Adipose tissue (tissue), 3 donors: Measurements from ENCODE around the gene ANK3. TPM values are rescaled to one million over a fixed set of nuclear protein-coding genes. Genes with fewer than 3 reads are reported as not detected.

Experiments used
- H3K27ac ChIP-seq: one replicate; pipeline ENCODE4 v1.5.1; 2013; ENCODE audit warnings: low read depth, low read length
- WGBS, 3 donors: extraction: QIAGEN DNeasy Blood & Tissue Kit; methylation state at CpG; one replicate each; pipeline ENCODE4 v1.1.7; 2013; 5-methylcytosine and 5-hydroxymethylcytosine counted together
- polyA plus RNA-seq, 3 donors: library from polyadenylated mRNA; stranded (reverse); fragments of 200-250 nt; gene quantifications; one replicate each; pipeline ENCODE4 v1.2.3, GENCODE V29; 2013
- donor health status: healthy with polysubstance abuse.
- donor health status: Bipolar disorder and iron deficiency.
- donor health status: healthy.

The ANK3 gene
- polyA plus RNA-seq, 3 donors, result 5.1 to 10.7 (median 7.9) TPM

DNA sequence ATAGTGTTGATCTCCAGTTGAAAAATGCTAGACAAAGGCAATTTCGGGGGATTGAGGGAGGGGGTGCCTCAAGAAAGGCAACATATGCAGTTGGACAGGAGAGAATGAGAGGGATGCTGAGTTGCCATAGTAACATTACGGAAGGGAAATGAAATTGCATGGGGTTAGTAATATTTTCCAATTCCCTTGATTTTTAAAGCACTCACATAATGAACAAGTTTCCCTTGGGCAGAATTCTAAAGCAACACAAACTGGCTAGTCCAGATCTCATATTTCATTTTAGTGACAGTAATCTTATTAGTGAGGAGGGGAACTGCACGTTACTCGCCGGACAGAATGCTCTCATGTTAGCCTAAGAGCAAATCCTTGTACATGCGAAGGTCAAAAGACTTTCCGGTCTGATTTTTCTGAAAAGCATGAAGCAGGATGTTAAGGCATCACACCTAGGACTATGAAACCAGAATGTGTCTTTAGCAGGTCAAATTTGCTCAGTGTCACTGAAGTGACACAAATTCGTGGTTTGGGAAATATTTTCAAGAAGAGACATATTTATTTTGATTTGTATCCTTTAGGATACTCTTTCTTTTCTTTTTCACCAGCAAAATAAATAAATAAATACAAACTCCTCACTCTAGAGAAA is 165.5 kb downstream of the ANK3 start:
- no peak overlapping the region for H3K27ac ChIP-seq
- WGBS, 3 donors, result 76 to 80% (median 79%) methylated on average over 8 of the region's 8 CpGs

DNA sequence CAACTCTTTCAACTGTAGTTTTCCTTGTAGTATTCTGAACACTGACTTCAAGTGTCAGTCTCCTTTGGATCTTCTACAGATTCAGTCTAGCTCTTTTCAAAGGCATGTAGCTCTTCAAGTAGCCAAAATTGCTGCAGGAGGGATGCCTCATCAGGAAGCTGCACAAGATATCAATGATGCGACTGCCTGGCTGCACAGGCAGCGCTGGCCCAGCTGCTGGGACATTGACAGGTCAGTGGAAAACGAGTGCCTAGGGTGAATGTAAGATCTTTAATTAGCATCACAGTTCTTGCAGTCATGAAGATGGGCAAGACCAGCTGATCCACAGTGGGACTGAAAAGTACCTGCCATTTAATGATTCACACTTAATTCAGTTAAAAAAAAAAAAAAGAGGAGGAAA is 167.6 kb downstream of the ANK3 start:
- H3K27ac ChIP-seq, result no peak overlapping the region
- 75 to 77% (median 75%) methylated on average over 3 of the region's 3 CpGs for WGBS, 3 donors

DNA sequence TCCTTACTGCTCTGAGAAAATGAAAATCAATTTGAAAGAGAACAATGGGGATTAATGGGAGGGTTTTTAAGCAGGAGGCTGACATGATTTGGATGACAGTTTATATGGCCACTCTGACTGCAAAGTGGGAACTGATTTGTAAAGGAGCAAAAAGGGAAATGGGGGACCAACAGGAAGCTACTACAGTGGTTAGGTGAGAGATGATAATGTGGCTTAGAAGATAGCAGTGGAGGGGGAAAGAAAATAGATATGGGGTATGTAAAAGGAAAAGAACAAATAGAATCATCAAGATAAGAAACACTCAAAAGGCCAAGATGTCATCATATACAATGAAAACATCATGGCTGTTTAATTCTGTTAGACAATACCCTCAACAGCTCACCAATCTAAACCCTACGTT is 177.5 kb downstream of the ANK3 start:
- WGBS, 3 donors, result 69 to 87% (median 87%) methylated on average over 1 of the region's 1 CpG
- H3K27ac ChIP-seq, result no peak overlapping the region

DNA sequence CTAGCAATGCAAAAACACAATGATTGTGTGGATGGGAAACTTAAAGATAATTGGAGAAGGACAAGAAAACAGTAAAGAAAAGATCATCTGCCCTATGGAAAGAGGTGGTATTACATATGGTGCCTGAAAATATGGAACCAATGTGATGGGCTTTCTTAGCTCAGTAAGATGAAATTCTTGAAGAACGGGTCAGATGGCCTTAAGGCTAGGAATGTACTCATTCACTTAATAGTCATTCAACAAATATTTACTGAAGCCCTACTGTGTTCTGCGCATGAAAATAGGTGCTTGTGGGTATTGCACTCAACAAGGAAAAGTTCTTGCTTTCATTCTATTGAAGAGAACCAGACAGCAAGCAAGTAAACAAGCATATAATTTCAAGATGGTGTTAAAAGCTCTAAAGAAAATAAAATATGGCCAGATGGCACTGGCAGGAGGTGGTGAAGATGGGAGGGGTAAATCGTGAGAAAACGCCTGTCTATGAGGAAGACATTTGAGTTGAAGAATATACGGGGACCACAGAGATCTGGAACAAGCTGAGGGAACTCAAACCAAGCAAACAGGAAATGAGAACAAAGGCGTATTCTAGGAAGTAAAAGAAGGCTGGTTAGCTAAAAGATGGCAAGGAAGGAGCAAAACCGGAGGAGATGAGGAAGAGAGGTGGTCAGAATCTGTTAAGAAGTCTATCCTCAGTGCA is 179.7 kb downstream of the ANK3 start:
- H3K27ac ChIP-seq, result no peak overlapping the region
- WGBS, 3 donors, result 51 to 75% (median 55%) methylated on average over 7 of the region's 7 CpGs

DNA sequence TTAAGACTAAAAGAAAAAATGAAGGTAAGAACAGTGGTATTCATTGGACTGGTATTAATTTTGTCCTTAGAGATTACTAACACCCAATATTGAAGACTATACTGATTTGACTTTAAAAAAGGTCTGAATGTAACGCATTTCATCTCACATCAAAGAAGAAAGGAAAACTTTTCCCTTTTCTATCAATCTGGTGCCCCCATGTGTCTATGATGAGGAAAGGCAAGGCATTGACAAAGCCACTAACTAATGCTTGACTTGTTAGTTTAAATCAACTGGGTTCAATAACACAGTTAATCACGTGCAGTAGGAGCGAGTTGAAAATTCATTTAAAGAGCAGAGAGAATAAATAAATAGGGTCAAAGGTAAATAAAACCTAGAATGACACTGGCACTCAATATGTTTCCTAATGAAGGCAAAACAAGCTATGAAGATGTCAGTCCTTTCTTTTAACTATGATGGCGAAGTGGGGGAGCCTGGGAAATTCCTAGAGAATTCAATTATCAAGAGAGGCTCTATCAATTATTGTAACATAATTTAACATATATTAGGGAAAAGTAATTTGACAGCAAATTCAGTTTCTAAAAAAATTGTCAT is 180.9 kb downstream of the ANK3 start:
- 39 to 40% (median 39%) methylated on average over 4 of the region's 4 CpGs for WGBS, 3 donors
- no peak overlapping the region for H3K27ac ChIP-seq

DNA sequence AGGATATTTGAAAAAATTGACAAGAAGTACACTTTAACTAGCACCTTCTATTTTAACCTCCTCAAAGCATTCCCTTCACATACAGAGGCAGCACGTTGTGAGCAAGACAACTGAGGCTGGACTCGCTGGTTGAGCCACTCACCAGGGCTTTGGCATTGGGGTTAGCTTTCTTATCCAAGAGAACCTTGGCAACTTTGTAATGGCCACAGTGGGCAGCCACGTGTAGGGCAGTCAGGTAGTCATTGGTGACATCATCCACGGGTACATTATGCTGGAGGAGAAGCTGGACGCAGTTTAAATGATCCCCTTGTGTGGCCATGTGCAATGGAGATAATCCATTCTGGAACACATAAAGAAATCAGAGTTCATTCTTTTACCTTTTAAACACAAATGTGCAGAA is 181.8 kb downstream of the ANK3 start:
- H3K27ac ChIP-seq, result no peak overlapping the region
- 85 to 86% (median 86%) methylated on average over 5 of the region's 5 CpGs for WGBS, 3 donors

DNA sequence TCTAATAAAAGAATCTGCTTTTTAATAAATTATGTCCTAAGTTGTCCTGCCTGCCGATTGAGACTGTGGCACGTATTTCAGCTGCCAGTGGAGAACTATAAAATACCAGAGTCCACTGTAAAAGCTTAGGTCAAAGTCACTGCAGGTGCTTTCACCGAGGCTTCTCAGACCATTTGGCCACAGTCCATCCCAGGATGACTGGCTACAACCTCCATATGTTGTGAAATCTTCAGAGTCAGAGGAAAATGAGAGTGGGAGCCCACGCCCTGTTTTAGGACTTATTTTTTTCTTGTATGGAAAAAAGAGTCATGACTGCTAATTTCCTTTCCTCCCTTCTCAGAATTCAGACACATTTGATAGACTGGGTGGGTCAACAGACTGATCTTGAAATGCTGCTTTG is 182.9 kb downstream of the ANK3 start:
- WGBS, 3 donors, result 53 to 68% (median 58%) methylated on average over 4 of the region's 4 CpGs
- H3K27ac ChIP-seq, result no peak overlapping the region

DNA sequence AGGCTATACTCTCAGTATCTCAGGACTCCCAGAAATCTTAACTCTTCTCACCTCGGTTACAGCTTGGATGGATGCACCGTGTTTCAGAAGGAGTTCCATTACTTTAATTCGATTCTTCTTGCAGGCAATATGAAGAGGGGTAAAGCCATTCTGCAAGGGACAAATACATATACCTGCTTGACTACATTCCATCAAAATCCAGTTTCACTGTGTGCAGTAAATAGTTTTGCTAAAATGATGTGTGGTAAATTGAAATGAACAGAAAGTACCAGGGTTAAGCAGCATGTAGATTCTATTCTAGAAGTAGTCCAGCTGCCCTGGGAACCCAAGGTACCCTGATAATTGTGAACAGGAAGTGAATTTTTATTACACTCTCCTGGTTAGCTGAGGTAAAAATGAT is 183.9 kb downstream of the ANK3 start:
- WGBS, 3 donors, result 90 to 91% (median 91%) methylated on average over 3 of the region's 3 CpGs
- H3K27ac ChIP-seq, result no peak overlapping the region

DNA sequence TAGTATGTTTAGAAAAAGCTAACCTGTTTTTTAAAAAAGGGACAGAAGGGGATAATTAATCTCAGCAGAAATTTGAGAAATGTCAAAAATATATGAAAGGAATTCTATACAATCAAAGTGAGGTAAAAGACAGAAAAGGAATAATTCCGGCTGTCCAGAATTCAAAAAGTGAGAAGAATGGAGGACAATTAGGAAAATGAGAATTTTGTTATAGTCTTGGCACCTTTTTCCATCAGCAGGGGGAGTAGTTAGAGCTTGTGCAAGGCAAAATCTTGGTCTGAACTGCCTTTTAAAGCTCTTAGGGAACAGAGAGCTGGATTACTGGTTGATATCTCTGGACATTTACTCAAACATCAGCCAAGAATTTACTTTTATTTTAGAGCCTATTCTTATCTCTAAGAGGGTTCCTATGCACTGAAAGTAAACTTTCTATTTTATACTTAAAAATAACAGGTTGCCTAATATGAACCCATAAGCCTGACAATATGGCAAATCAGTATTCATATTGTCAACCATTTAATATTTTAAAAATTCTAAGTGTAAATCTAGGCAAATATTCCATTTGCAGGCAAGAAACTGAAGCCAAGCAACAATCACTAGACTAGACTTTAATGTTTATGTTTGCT is 185.6 kb downstream of the ANK3 start:
- WGBS, 3 donors, result 60 to 68% (median 60%) methylated on average over 1 of the region's 1 CpG

DNA sequence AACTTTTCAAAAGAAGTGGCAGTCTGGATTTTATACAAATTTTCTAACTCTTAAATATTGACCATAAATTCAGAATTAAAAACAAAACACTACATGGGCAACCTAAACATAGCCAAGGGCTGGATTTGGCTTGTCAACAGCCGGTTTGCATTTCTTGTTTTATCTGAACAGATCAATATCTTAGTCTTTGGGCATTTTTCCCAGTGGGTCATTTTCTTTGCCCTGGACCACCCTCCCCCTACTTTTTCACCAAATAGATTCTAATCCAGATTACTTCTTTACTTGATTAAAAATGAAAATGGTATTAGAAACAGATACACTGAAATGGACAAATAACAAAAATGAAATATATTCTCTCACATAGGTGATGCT is 189.0 kb downstream of the ANK3 start:
- 40 to 93% (median 91%) methylated on average over 1 of the region's 1 CpG for WGBS, 3 donors
- no peak overlapping the region for H3K27ac ChIP-seq

More for the DNA sequence above, 185.6 kb downstream of the ANK3 start:
- no peak overlapping the region for H3K27ac ChIP-seq

DNA sequence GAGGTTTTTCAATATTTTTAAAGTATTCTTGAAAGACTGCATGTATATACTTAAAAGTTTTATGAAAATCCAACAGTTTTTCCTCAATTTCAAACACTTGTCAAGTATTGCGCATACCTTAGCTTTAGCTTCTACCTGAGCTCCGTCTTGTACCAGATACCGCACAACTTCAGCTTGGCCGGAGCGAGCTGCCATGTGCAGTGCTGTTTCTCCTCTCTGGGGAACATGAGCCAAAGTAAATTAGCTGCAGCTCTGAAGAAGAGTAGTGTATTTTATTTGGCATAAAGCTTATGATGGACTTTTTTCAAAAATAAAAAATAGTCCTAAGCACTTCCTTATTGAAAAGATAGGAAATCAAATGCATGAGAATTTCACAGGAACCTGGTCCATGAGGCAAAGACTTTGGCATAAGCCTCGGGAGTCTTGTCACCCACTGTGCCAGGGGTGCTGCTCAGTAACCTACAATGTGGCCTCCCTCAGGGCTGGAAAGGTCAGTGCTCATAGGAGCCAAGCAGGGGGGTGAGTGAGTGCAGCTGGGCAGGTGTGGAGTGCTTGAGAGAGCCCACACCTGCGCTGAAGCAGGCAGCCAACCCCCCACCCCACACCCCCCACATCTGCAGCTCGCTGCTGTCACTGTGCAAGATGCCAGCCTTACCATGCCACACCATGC is 189.5 kb downstream of the ANK3 start:
- H3K27ac ChIP-seq, result no peak overlapping the region
- WGBS, 3 donors, result 48 to 84% (median 83%) methylated on average over 8 of the region's 8 CpGs

DNA sequence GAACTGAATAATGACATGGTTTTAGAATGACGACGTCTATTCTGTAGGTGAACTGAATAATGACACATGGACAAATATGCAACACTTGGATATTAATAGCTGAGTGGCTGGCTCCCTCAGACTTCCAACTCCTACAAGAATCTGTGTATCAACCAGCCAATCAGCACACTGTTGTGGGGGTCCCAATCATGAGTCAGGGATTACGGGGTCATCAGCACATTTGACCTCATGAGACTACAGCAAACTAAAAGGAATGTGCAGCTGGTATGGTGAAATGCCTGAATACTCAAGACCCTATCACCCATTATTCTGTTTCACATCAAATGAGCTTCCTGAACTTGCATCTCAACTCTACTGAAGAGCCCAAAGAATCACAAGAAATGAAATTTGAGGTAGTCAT is 192.5 kb downstream of the ANK3 start:
- 65 to 72% (median 68%) methylated on average over 3 of the region's 3 CpGs for WGBS, 3 donors
- H3K27ac ChIP-seq, result no peak overlapping the region

DNA sequence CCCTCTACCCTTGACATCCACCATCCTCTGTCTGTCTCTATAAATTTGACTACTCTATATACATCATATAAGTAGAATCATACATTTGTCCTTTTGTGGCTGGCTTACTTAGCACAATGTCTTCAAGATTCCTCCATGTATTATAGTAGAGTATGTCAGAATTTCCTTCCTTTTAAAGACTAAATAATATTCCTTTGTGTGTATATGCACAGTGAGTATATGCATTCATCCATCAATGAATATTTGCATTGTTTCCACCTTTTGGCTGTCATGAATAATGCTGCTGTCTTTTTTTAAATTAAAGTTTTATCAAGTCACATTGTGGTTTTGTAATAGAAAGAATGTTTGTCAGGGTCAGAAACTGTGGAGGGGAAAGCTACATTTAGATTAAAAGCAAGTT is 195.3 kb downstream of the ANK3 start:
- no peak overlapping the region for H3K27ac ChIP-seq

DNA sequence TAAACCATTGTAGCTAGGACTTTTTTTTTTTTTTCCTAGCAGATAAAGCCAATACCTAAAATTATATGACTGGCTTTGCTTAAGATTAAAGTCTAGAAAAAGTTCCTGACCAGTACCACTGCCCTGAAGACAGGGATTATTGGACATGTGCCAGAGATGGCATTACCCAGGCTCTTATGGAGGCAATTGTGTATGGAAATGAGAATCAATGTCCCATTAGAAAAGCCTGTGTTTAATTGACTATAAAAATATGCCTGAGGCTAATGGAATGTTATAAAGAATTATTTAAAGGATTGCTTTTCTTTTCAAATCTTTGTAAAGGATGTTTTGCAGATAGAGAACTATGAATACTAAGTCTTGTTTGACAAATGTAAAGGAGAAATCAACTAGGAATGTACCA is 196.7 kb downstream of the ANK3 start:
- no peak overlapping the region for H3K27ac ChIP-seq

DNA sequence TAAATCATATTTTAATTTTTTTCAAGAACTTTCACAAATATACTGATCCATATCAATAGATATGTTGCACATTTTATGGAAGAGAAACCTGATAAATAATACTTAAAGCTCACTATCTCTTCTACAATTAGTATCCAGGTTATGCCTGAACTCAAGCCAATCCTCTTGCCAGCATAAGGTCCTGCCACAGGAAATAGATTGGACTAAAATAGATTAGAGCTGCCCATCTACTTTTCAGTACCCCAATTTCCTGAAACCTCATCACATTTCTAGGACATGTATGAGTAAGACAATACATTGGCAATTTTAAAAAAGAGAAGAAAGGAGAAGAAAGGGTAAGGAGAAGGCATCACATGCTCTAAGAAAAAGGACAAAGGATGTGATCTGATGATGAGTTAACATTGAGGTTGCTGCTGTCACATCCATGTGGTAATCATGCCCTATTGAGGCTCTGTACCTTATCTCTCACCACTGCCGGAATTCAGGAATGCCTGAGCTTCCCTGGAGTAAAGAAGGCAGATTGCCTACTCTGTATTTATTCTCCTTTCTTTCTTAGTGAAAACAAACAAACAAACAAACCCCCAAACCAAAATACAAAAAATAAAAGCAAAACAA is 199.7 kb downstream of the ANK3 start:
- H3K27ac ChIP-seq, result no peak overlapping the region
- 84 to 94% (median 87%) methylated on average over 1 of the region's 1 CpG for WGBS, 3 donors

DNA sequence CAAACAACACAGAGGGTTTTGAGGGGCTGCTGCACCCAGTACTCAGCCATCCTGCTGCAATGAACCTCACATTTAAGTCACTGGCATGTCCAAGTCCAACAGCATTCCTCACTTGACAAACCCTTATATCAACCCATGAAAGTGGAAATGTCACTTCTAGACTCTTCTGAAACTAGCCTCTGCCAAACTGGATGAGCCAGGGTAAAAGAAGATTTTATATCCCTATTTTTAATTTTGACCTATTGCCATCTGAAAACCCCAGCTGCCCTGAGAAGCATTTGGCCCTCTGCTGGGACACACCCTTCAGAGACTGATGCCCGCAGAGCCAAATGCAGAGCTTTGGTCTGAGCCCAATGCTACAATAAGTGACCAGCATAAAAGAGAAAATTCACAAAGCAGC is 201.1 kb downstream of the ANK3 start:
- no peak overlapping the region for H3K27ac ChIP-seq
- 80 to 100% (median 100%) methylated on average over 1 of the region's 1 CpG for WGBS, 3 donors

DNA sequence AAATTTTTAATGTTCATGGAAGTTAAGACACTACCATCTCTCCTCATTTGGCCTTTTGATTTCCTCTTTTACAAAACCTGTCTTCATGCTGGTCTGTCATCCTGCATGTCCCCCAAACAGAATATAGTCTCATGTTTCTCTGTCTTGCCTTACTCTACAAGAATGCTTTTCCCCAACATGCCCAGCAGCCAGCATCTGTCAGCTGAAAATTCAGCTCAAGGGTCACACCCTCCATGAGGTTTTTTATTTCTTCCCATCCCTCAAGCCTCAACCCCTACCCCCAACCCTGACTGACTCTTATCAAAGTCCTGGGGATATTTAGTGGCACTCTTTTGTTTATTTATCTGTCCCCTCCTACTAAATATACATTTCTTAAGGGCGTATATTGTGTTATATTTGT is 202.0 kb downstream of the ANK3 start:
- 71 to 89% (median 78%) methylated on average over 1 of the region's 1 CpG for WGBS, 3 donors
- no peak overlapping the region for H3K27ac ChIP-seq

DNA sequence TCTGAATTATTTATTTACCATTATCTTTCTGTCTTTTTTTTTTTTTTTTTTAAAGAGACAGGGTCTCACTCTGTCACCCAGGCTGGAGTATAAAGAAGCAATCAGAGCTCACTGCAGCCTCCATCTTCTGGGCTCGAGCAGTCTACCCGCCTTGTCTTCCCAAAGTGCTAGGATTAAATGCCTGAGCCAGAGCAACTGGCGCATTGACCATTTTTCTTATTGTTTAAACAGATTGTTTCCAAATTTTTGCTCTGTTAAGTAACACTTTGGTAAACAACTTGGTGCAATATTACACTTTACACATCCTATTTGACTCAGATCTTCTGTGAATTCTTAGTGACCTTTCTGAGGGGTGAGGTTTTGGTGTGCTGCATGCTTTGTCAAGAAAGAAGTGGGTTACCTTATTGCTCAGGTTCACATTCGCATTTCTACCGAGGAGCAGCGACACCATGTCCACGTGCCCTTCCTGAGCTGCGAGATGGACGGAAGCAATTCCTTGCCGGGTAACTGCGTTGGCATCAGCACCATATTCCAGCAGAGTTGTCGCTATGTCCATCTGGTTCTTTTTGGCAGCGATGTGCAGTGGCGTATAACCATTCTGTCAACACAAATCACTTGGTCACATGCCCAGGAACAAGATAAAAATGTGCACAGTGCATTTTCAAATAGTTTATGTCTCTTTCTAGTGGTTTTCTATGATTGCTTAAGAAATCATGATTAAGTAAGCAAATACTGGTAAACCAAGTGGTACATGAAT is 203.2 kb downstream of the ANK3 start:
- no peak overlapping the region for H3K27ac ChIP-seq
- 80 to 89% (median 87%) methylated on average over 14 of the region's 14 CpGs for WGBS, 3 donors
